ENCODE results near the gene LTB4R2. TPM values are rescaled to one million over a fixed set of nuclear protein-coding genes. Genes with fewer than 3 reads are reported as not detected.
A peak's percentile ranks its signal among the peaks of the same experiment; 100 is the strongest.

The LTB4R2 gene
- total RNA-seq, 1 experiment from 2014 or later, result 12.9 TPM

GRCh38 chr14:24335461-24336171 lies 25.7 kb downstream of the LTB4R2 start:
- no peak overlapping the region for H3K27ac Mint-ChIP-seq

More at GRCh38 chr14:24335461-24336171, 25.7 kb downstream of the LTB4R2 start:
- DNase-seq (ENCODE audit: low spot score), result no peak
- Mint-ChIP-seq H3K4me1 (peaks cover 27% of the 10 kb centered on the region), H3K36me3 (no peaks in the 10 kb centered on the region), H3K9me3 (no peaks in the 10 kb centered on the region), H3K27me3 (ENCODE audit: low read depth) (peaks cover 100% of the 10 kb centered on the region), H3K4me3 (peak overlapping the region; percentile 78)
- ChIA-PET CTCF (interaction anchor here (0.6 to 17.1 kb wide), 7 partner anchors 12 to 101 kb away, joined by 3 to 518 read pairs (median 4); partner anchors contain the start of genes CBLN3, CIDEB, KHNYN and TINF2), POLR2A (no interaction called here)
- TF ChIP-seq PRDM15 (CRISPR knock-in tag; IDR thresholded peaks at IDR 0.05) (no peak), CDX4 (CRISPR knock-in tag; IDR thresholded peaks at IDR 0.05; ENCODE audit: borderline replicate concordance) (no peak), NR1H2 (CRISPR knock-in tag; IDR thresholded peaks at IDR 0.05) (no peak), SMAD3 (CRISPR knock-in tag; IDR thresholded peaks at IDR 0.05; ENCODE audit: borderline replicate concordance) (no peak), SP1 (CRISPR knock-in tag; conservative IDR thresholded peaks at IDR 0.05) (no peak), E2F1 (CRISPR knock-in tag; IDR thresholded peaks at IDR 0.05) (no peak), TEAD4 (CRISPR knock-in tag; IDR thresholded peaks at IDR 0.05) (no peak), ZNF396 (CRISPR knock-in tag; IDR thresholded peaks at IDR 0.05; ENCODE audit: borderline replicate concordance) (no peak), EMX1 (CRISPR knock-in tag; IDR thresholded peaks at IDR 0.05) (no peak), ZNF425 (CRISPR knock-in tag; conservative IDR thresholded peaks at IDR 0.05) (no peak)
- ATAC-seq, result no peak

Data from WTC11 (cell line).